Erythroblast (primary cell): ENCODE data around the gene GSK3A.

Experiments
- GATA1 ChIP-seq: IDR thresholded peaks from 2 replicates; pipeline ENCODE4 v1.6.1; 2011; ENCODE audit warnings: low read depth, mild to moderate bottlenecking, control low read depth, low read length, moderate library complexity
- POLR2A ChIP-seq: IDR thresholded peaks from 2 replicates; pipeline ENCODE4 v1.6.1; 2011; ENCODE audit warnings: mild to moderate bottlenecking, low read length

GRCh38 chr19:42216653-42217519, 25.5 kb downstream of the GSK3A start:
- TF ChIP-seq POLR2A (no peak), GATA1 (no peak)
